DMS153 treated with DMSO at 0.1 percent for 48 hours (cell line): ENCODE results near the gene ADGRB2.
"Not testable (repeated sequence)": the region's sequence is repeated elsewhere in the genome, so short reads cannot be mapped to it uniquely, and the experiment has no call there.

Experiments
- DNase-seq: peaks from one replicate; lab custom pipeline; 2025; ENCODE audit not compliant: unreplicated experiment; lab: John Stamatoyannopoulos, UW

Gene ADGRB2

DNA sequence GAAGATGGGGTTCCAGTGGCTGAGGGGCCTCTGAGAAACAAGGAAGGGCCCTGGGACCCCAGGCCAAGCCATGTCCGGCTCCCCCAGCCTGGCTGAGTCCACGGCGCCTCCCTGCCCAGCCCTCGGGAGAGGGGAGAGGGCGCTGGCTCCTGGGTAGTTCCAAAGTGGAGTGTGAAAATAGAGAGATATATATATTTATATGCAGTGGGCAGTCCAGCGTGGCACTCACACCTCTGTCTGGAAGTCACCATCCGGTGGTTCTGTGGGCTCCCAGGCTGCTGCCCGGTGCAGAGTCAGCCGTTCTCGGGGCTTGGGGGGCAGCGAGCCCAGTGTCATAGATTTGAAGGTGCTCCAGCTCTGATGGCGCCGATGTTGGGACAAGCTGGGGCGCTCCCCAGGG, 36.9 kb downstream of the ADGRB2 start:
- DNase-seq, result no peak

DNA sequence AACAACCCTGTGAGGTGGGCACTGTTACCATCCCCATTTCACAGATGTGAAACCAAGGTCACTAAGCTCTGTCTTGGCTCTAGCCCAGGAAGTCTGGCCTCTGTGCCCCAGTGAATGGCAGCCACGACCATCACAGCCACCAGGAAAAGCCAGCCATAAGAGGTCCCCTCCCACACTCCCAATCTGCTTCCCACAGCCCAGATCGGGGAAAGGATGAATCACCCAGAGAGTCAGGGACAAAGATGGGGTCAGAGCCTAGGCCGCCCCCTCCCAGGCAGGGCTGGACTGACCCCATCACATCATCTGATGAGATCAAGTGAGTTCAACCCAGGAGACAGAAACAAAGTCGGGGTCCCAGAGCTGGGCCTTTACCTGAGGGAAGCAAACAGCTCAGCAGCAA, 37.4 kb downstream of the ADGRB2 start:
- no peak for DNase-seq

DNA sequence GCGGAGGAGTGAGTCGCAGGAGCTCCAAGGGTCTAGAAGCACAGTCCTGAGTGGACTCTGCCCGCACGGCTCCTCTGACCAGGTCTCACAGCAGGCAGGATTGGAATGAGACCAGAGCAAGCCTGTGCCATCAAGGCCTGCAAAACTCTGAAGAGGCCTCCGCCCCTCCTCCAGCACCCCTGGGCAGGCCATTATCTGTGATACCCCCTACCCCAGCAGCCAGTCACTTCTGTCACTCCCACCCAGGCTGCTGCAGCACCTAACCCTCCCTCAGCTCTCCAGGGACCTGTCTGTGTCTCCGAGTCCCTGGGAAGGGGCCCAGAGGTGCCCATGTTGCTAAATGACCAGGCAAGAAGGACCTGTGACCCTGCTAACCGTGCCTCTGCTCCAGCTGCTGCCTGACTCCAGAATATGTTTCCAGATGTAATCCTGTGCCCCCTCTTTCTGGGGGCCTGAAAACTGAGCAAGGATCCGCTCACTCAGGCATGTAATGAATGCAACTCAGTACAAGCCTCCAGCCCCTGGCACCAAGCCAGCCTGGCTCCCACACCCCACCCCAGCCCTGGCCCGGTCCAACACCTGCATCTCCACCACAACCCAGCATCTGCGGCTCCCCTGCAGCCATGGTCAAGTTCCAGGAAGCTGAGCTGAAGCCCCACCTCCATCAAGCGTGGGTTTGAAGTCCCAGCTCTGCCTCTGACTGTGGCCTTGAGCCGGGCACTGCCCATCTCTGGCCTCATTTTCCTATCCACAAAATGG, 38.2 kb downstream of the ADGRB2 start:
- DNase-seq, result no peak

DNA sequence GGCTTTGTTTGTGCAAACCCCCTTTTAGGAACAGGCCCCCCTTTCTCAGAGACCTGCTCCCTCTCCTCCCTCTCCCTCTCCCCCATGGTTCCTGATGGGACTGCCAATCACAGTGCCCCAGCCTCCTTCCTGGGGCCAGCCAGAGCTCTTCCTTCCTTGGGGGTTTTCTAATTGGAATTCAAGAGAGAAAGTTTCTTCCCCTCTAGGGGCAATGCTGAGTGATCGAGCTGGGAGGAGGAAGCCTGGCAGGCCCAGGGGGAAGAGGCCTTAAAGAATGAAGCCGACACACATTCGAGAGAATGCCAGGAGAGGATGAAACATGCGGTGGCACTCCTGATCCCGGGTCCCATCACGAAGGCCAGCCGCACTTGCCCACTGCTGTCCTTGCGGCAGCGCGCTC, 39.0 kb downstream of the ADGRB2 start:
- DNase-seq, result no peak

DNA sequence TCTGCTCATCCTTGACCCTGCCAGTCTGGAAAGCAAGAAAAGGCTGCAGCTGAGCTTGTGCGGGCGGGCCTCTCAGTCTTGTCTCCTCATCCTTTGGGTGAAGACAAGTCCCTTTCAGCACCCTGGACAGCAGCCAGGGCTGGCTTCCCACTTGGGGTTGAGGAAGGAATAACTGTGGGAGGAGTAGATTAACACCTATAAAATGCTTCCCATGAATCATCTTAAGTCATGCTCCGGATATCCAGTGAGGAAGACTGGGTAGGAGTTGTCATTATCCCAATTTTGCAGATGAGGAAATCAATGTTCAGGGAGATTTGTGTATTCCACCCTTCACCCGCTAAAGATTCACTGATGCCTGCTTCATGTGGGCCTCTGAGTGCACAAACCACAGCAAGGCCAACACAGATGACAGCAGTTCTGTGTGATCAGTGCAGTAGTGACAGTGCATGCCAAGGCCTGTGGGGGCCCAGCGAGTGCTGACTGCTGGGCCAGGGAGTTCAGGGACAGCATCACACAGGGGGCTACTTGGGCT, 40.2 kb downstream of the ADGRB2 start:
- DNase-seq, result no peak

DNA sequence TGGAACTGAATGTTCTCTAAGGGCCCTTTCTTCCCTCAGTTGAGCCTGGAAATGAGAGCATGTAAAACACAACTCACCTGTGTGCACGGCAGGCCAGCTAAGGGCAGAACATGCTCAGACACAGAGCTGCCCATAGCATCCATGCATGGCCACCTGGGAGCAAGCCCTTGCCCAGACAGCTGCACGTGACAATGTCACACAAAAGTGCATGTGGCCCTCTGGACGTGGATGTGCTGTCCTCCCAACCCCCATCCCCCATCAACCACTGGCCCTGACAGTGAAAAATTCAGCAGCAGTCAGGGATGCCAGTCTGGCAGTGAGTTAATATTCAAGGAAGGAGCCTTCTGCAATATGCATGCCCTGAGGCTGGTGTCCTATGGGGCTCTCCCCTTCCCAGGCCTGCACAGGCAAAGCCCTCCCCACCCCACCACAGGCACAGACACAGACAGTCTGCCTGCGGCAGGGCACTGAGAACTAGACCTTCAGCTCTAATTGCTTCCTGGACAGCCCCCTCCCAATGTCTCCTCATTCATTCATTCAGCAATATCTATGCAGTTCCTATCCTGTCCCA, 45.7 kb downstream of the ADGRB2 start:
- no peak for DNase-seq

DNA sequence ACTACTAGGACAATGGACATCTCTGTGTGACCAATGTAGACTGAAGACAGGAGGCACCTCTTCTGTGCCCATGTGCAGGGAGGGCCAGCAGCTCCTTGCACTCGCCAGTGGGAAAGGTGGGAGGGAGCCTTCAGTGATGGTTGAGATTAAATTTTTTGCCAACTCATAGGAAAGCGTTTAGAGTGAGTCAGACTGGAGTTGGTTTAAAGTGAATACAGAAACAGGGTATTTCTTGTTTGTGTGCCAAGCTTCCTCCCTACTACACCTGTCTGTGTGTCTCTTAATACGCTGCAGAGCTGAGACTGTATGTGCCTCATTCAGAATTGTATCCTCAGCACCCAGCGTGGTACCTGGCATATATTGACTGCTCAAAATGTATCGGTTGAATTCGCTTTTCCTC, 46.8 kb downstream of the ADGRB2 start:
- no peak for DNase-seq

DNA sequence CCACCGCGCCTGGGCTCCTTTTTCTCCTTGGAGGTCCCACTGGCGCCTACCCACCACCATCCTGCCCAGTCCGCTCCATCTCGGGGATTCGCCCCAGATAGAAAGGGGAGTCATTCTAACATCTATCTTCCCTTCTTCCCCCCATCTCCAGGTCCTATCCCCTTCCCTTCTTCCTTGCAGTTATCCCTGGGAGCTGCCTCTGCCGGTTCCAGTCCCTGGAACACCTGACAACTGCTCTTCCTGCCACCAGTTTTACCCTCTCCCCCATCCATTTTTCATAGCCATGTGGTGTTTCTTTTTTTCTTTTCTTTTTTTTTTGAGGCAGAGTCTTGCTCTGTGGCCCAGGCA, 48.3 kb downstream of the ADGRB2 start:
- DNase-seq, result no peak

DNA sequence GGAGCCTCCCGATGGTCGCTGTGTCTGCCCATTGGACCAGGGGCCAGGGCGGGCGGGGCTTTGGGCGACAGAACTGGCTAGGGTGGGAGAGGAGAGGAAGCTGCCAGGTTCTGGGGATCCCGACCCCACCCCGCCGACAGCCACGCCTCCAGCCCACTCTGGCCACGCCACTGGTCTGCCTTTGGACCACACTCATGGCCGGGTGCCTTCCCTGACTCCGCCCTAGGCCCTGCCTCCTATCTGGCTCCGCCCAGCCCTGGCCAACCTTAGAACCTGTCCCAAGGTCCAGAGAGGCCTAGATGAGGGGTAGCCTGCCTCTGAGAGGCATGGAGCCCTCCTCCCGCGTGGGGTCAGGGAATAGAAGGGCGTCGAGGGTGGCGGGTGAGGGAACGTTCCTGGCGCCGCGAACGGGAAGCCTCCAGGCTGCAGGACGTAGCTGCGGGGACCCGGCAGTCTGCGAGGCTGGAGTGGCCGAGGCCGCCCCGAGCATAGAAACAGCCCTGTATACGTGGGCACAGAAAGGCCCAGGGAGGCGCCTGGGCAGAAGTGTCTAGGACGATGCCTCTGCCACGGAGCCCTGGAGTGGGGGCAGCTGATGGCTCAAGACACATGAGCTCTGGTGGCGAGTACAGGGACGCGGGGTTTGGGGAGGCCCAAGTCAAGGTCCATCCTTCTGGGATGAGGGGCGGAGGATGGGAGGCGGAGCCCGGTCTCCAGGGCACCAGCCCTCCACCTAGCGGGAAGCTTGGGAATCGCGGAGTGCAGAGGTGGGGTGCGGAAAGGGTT, 48.9 kb downstream of the ADGRB2 start:
- DNase-seq, result peak; percentile 96

DNA sequence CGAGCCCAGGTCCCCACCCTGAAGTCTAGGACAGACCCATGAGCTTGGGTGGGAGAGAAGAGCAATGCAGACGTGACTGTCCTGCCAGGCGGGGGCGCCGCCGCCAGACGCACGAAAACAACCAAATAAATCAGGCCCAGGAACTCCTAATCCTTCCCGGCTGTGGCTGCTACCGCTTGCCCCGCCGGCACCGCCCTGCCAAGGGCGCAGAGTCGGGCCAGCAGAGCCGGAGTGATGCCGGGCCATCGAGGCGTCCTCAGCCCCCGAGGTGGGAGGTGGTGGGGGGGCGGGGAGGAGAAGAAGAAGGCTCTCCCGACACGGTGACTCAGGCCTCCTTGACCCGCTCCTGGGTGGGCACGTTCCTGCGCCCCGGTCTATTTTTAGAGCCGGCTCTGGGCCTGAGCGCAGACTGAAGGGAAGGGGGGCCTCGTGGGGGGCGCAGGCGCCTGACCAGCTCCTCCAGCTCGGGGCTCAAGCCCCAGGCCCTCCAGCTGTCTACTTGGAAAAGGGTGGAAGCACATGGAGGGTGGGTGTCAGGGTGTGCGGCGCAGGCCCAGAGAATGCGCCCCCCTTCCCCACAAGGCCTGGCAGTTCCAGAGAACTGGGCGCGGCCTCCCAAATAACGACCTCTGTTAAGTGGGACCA, 49.6 kb downstream of the ADGRB2 start:
- peak; percentile 68 for DNase-seq

DNA sequence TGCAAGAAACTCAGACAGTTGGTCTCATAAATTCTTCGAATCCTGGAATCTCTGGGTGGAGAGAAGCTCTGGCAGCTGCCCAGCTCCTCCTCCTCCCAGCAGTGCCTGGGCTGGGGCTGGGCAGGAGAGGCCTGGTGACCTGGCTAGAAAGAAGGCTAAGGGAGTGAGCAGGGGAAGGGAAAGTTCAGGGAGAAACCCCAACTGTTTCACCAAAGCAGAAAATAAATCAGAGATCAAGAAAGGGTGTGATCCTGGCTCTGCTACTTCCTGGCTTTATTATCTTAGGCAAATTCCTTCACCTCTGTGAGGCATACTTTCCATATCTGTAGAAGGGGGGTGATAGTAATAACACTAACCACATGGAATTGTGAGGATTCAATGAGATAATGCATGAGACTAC, 51.5 kb downstream of the ADGRB2 start:
- DNase-seq, result no peak

DNA sequence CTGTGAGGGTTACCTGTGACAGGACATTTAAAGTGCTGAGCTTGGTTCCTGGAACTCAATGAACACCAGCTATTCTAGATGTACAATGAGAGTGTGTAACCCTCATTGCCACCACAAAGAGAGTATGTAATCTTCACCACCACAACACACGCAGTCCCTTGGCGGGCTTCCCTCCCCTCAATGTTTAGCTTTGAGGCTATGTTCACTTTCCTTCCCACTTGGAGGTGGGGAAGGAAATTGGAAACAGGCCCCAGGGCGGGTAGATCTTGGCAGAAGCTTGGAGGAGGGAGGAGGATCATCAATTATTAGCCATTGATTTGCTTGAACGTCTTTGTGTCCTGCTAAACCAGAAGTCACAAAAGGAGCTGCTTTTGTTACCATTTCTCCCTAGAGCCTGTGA, 52.1 kb downstream of the ADGRB2 start:
- no peak for DNase-seq

DNA sequence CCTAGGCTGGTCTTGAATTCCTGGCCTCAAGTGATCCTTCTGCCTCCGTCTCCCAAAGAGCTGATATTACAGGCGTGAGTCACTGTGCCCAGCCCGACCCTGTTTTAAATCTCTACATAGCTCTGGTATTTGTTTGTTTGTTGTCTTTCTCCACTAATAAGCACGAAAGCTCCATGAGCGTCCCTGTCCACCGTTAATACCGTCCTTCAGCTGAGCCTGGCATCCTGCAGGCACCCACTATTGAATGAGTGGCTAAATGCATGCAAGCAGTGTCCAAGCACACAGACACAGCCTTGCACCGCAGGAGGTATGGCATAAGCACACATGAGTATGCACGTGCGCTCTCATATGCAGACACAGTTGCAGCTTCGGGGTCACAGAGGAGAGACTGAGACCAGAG, 55.8 kb downstream of the ADGRB2 start:
- no peak for DNase-seq

DNA sequence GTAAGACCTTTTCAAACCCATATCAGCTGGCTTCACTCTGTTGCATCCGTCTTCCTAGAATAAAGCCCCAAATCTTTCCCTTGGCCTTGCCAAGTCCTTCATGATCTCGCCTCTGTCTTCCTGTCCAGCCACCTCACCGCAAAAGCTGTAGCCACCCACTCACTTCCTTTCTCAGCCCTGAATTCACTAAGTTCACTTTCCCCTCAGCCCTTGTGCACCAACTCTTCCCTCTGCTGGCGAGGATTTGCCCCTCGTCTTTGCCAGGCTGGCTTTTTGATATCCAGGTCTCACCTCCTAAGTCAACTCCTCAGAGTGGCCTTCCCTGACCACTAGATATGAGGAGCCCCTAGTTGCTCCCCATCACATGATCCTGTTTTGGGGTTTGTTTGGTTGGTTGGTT, 56.4 kb downstream of the ADGRB2 start:
- no peak for DNase-seq

DNA sequence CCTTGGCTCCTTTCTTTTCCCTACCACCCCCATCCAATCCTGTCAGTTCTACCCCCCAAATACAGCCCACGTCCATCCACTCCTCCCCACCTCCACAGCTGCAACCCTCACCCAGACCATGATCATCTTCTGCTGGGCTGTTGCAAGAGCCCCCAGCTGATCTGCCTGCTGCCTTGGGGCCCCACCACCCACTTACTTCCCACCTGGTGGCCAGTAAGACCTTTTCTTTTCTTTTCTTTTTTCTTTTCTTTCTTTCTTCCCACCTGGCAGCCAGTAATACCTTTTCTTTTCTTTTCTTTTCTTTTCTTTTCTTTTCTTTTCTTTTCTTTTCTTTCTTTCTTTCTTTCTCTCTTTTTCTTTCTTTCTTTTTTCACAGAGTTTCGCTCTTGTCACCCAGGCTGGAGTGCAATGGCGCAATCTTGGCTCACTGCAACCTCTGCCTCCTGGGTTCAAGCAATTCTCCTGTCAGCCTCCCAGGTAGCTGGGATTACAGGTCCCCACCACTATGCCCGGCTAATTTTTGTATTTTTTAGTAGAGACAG, 57.0 kb downstream of the ADGRB2 start:
- DNase-seq, result not testable (repeated sequence)

DNA sequence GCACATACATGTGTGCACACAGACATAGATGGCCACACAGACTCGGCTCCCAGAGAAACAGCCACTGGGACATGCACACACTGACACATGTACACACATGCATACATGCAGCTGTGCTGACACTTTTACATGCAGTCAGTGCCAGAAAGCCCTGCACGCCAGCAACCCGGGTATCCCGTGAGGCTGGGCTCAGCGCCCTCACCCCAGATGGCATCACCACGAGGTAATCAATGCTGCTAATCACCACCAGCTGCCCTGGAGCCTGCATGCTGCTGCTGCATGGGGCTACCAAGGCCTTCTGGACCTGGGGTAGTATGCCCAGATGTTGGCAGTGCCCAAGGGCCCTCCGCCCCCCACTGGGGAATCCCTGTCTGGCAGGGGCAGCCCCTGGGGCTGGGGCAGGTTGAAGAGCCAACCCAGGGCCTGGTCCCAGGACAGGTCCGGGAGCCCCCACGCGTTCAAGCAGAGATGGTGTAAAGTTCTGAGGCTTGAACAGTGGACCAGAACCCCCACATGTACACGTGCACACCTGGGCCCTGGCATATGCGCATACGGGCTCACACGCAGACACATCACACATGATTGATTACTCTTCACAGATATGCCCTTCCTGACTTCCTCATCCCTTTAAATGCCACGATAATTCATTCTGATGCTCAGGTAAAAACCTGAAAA, 57.6 kb downstream of the ADGRB2 start:
- DNase-seq, result no peak

DNA sequence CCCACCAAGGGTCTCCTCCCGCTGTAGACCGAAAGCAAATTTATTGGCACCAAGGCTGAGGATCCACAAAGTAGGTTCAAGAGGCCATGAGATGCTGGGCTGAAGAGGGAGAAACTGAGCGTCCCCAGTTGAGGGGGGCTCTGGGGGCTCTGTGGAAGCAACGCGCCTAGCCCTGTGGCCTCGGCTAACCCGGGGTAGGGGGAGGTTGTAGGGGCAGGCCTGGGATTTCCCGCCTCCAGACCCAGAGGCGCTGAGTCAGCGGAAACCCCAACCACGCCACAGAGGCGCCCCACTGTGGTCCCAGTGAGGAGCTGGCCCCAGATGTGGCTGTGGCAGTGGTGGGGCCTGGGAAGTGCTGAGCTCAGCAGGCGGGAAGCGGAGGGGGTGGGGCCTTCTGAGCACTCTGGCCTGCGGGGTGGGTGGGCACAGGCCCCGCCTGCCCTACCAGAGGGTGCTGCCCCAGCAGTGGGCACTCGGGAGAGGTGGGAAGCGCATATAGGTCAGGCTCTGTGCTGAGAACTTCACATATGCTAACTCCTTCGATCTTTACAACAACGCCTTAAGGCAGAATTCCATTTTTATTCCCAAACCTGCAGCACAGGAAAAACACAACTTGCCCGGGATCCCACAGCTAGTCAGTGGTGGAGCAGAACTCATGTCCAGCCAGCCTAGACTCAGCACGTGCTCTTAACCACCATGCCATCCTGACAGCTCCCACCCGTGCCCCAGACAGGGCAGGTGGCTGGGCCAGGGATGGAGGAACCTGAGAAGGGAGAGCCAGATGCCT, 58.9 kb downstream of the ADGRB2 start:
- DNase-seq, result peak; percentile 72

DNA sequence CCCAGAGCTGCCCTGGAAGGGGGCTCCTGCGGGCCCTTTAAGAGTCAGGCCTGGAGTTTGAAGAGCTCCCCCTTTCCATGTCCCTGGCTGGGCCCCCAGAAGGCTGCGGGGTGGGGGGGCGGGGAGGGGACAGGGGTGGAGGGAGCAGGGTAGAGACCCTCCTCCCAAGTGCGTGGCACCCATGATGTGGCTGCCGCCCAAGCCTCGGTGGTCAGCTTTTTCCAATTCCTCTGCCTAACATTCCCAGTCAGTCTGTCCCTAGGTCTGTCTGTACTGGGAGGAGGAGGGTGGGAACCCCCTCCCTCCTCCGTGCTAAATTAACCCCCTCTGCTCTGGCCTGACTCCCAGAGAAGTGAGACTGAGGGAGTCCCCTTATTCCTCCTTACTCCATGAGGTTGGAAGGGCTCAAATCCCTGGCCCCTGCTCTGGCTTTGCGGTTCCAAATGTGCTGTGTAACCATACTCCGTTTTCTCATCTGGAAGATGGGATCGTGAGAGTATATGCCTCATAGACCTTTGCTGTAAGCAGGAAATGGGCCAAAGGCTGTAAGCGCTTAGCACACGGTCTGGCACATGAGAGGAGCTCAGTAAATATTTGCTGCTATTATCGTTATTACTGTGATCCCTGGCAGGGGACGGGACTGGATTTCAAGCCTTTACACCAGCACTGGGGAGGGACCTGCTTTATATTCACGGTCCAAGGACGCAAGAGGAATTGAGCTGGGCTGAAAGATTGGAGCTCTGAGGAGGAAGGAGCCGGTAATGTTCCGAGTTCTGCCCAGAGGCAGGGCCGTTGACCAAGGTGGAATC, 59.7 kb downstream of the ADGRB2 start:
- peak; percentile 88 for DNase-seq
